Mucosa of descending colon (tissue), 3 donors: ENCODE results near the gene GAK. TPM values are rescaled to one million over a fixed set of nuclear protein-coding genes. Genes with fewer than 3 reads are reported as not detected.
A peak's percentile ranks its signal among the peaks of the same experiment; 100 is the strongest.

Source experiments
- ATAC-seq: fragments of 200-7000 bp; cut with Tn5 transposase; one replicate; pipeline ENCODE4 v1.9.1; 2020; ENCODE audit warnings: mild to moderate bottlenecking, moderate library complexity
- DNase-seq, 3 donors: peaks; one replicate each; pipeline ENCODE4 v3.0.0-alpha.2; 2020
- H3K36me3 ChIP-seq: fragments of 200-600 bp; one replicate; pipeline ENCODE4 v1.8.0; 2021; ENCODE audit warnings: low read depth, mild to moderate bottlenecking
- H3K4me1 ChIP-seq: fragments of 200-600 bp; one replicate; pipeline ENCODE4 v1.8.0; 2021; ENCODE audit warnings: low read depth, mild to moderate bottlenecking
- H3K4me3 ChIP-seq: fragments of 200-600 bp; one replicate; pipeline ENCODE4 v1.8.0; 2021; ENCODE audit warnings: mild to moderate bottlenecking
- H3K9me3 ChIP-seq: fragments of 200-600 bp; one replicate; pipeline ENCODE4 v1.8.0; 2021; ENCODE audit warnings: mild to moderate bottlenecking
- CTCF ChIP-seq: fragments of 200-600 bp; IDR thresholded peaks from one replicate; pipeline ENCODE4 v1.8.0; 2022; ENCODE audit warnings: antibody characterized with exemption, mild to moderate bottlenecking
- intact Hi-C, 2 donors: fragments of 100-400 bp; cut with DNase I in 1 of 2; cut with micrococcal nuclease in 1 of 2; formaldehyde crosslinking; loops; one replicate each; pipeline versions ENCODE4 v1.11.0 to v1.11.1; 2022; cut with DNase I, micrococcal nuclease
- total RNA-seq, 3 donors: library from RNA; stranded (reverse); fragmentation: NEBNext Ultra II Directional in 2 of 3; extraction: Animal tissue kit (Norgen Biotek cat#: 25700) in 2 of 3; gene quantifications; one replicate each; pipeline versions ENCODE4 v1.2.1 to v1.2.4, GENCODE V29; 2021 to 2023
- donor health status: DM: no; HTN: no; CAD: no; lungs with moderate emphysema.
- donor health status: DM: no; HTN: no; CAD: no.
- donor health status: DM: no; HTN: yes; CAD: no.

GAK gene
- total RNA-seq, 3 donors from 2014 or later: 155 to 259 (median 244) TPM

GRCh38 chr4:828641-829271 lies 103.4 kb downstream of the GAK start:
- no peak for TF ChIP-seq CTCF
- Histone ChIP-seq H3K36me3 (no peaks in the 10 kb centered on the region), H3K4me3 (no peak overlapping the region), H3K9me3 (no peaks in the 10 kb centered on the region), H3K4me1 (peaks cover 8% of the 10 kb centered on the region)
- peak in 2 of 3 donors; percentile 21 to 48 for DNase-seq
- ATAC-seq: peak; percentile 34
- intact Hi-C loops: no loop called here

GRCh38 chr4:827209-828081 lies 104.7 kb downstream of the GAK start:
- Histone ChIP-seq H3K9me3 (no peaks in the 10 kb centered on the region), H3K36me3 (no peaks in the 10 kb centered on the region), H3K4me3 (no peak overlapping the region), H3K4me1 (peaks cover 8% of the 10 kb centered on the region)
- TF ChIP-seq CTCF: no peak
- DNase-seq: peak in 2 of 3 donors; percentile 18 to 33
- intact Hi-C loops: no loop called here
- no peak for ATAC-seq

GRCh38 chr4:826508-827208 lies 105.5 kb downstream of the GAK start:
- Histone ChIP-seq H3K36me3 (no peaks in the 10 kb centered on the region), H3K4me1 (peaks cover 8% of the 10 kb centered on the region), H3K9me3 (no peaks in the 10 kb centered on the region), H3K4me3 (no peak overlapping the region)
- intact Hi-C loops: no loop called here
- no peak for TF ChIP-seq CTCF
- ATAC-seq (no peak), DNase-seq (peak in 2 of 3 donors; percentile 24 to 36)

- intact Hi-C loops: no loop called here
- H3K4me3 ChIP-seq: no peak within 1 kb of the TSS
- peak; percentile 71 for ATAC-seq
- no peaks in the 10 kb centered on the region for H3K9me3 ChIP-seq
- peak; percentile 36 to 57 (median 46) for DNase-seq
- no peak for TF ChIP-seq CTCF
- H3K4me1 ChIP-seq: peaks cover 8% of the 10 kb centered on the region
- no peaks in the 10 kb centered on the region for H3K36me3 ChIP-seq
Observed at GRCh38 chr4:825971-826330, 106.2 kb downstream of the GAK start, which contains the start of gene CPLX1. TSS of gene CPLX1 (minus strand) at chr4:826129. CDS start at chr4:824522, 1,607 bp downstream.

- Histone ChIP-seq H3K36me3 (no peaks in the 10 kb centered on the region), H3K4me1 (peaks cover 8% of the 10 kb centered on the region), H3K9me3 (no peaks in the 10 kb centered on the region), H3K4me3 (no peak overlapping the region)
- ATAC-seq (peak; percentile 57), DNase-seq (peak in 2 of 3 donors; percentile 35 to 37)
- intact Hi-C loops: no loop called here
- TF ChIP-seq CTCF: no peak
Observed at GRCh38 chr4:825063-825970, 106.8 kb downstream of the GAK start.
